CD4-positive, alpha-beta T cell (primary cell): ENCODE results near the gene SLC9A8. TPM values are rescaled to one million over a fixed set of nuclear protein-coding genes. Genes with fewer than 3 reads are reported as not detected.

Experiments used
- ATAC-seq: fragments of 200-7000 bp; cut with Tn5 transposase; one replicate; pipeline ENCODE4 v1.10.0; 2022; ENCODE audit warnings: mild to moderate bottlenecking; ENCODE audit not compliant: poor library complexity
- CTCF ChIA-PET: fragments of 350-600 bp; sonication (Branson Sonifier 250); formaldehyde crosslinking; loops from one replicate; lab custom pipeline; 2021; ENCODE audit warnings: antibody characterized with exemption, inconsistent platforms; lab: Charles Lee
- POLR2A ChIA-PET: fragments of 350-600 bp; sonication (Branson Sonifier 250); formaldehyde crosslinking; loops from one replicate; lab custom pipeline; 2021; ENCODE audit warnings: antibody characterized with exemption, inconsistent platforms; lab: Charles Lee
- DNase-seq, 14 experiments: peaks; one replicate each; pipeline ENCODE4 v3.0.0-alpha.2; 2013 to 2020; ENCODE audit warnings: mixed read lengths in 2 of 14
- H3K27ac ChIP-seq, 2 donors: one replicate each; pipeline versions ENCODE4 v1.5.1 to v1.7.0; 2013; ENCODE audit warnings: low read length in 2 of 2, low read depth in 1 of 2, mild to moderate bottlenecking in 1 of 2
- H3K27me3 ChIP-seq, 2 experiments: 1 replicate in 1 of 2; 2 replicates in 1 of 2; pipeline versions ENCODE4 v1.6.1 to v1.7.0; 2013; ENCODE audit warnings: low read length in 2 of 2, control low read depth in 1 of 2, mild to moderate bottlenecking in 1 of 2, moderate library complexity in 1 of 2; ENCODE audit not compliant: insufficient read depth in 2 of 2, control insufficient read depth in 1 of 2
- H3K36me3 ChIP-seq: one replicate; pipeline ENCODE4 v1.6.1; 2013; ENCODE audit warnings: low read length, control low read depth; ENCODE audit not compliant: insufficient read depth
- H3K4me1 ChIP-seq: one replicate; pipeline ENCODE4 v1.6.1; 2013; ENCODE audit warnings: low read length, control low read depth; ENCODE audit not compliant: insufficient read depth
- H3K4me3 ChIP-seq: one replicate; pipeline ENCODE4 v1.5.1; 2013; ENCODE audit warnings: mild to moderate bottlenecking, low read length, moderate library complexity
- H3K9me3 ChIP-seq, 2 experiments: 1 replicate in 1 of 2; 2 replicates in 1 of 2; pipeline versions ENCODE4 v1.6.1 to v1.7.0; 2013; ENCODE audit warnings: low read length in 2 of 2, mild to moderate bottlenecking in 2 of 2, control low read depth in 1 of 2, moderate library complexity in 1 of 2; ENCODE audit not compliant: control insufficient read depth in 1 of 2, insufficient read depth in 1 of 2
- H3K27ac Mint-ChIP-seq: one replicate; pipeline ENCODE4 v1.8.0; 2020; ENCODE audit warnings: mixed read lengths
- H3K27me3 Mint-ChIP-seq: one replicate; pipeline ENCODE4 v1.8.0; 2021; ENCODE audit warnings: mixed read lengths
- H3K36me3 Mint-ChIP-seq: one replicate; pipeline ENCODE4 v1.8.0; 2021; ENCODE audit warnings: low read depth, mixed read lengths
- H3K4me1 Mint-ChIP-seq: one replicate; pipeline ENCODE4 v1.8.0; 2021; ENCODE audit warnings: low read depth, mixed read lengths
- H3K4me3 Mint-ChIP-seq: one replicate; pipeline ENCODE4 v1.8.0; 2020; ENCODE audit warnings: mild to moderate bottlenecking, mixed read lengths
- H3K9me3 Mint-ChIP-seq: one replicate; pipeline ENCODE4 v1.8.0; 2020; ENCODE audit warnings: mixed read lengths
- CTCF ChIP-seq: fragments of 200-600 bp; IDR thresholded peaks from one replicate; pipeline ENCODE4 v1.8.0; 2022; ENCODE audit warnings: antibody characterized with exemption, mild to moderate bottlenecking
- intact Hi-C, 2 experiments: fragments of 100-400 bp; cut with DNase I in 1 of 2; cut with micrococcal nuclease in 1 of 2; formaldehyde crosslinking; loops; one replicate each; pipeline versions ENCODE4 v1.15.1 to v1.9.0; 2023 to 2025; cut with DNase I, micrococcal nuclease
- total RNA-seq, 174 experiments: library from RNA in 2 of 174; stranded (reverse) in 2 of 174; gene quantifications; one replicate each; pipeline ENCODE4 v1.2.3 and lab custom pipeline; 2021 to 2026

The SLC9A8 gene
- total RNA-seq, 2 experiments from 2014 or later = 29.5 to 30.2 TPM

DNA sequence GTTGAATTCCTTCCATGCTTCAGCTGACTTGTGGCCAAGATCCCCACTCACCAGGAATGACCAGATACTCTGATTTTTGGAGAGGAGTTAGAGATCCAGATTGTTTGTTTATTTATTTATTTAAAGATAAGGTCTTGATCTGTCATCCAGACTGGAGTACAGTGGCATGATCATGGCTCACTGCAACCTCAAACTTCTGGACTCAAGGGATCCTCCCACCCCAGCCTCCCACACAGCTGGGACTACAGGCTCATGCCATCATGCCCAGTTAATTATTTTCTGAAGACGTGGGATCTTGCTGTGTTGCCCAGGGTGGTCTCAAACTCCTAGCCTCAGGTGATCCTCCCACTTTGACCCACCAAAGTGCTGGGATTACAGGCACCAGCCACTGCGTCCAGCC lies 106.8 kb downstream of the SLC9A8 start:
- Mint-ChIP-seq H3K9me3 (no peaks in the 10 kb centered on the region), H3K4me1 (peaks cover 18% of the 10 kb centered on the region), H3K27ac (no peak overlapping the region), H3K27me3 (no peaks in the 10 kb centered on the region), H3K4me3 (no peak overlapping the region), H3K36me3 (peaks cover 15% of the 10 kb centered on the region)
- no peaks in the 10 kb centered on the region for H3K36me3 ChIP-seq
- no peaks in the 10 kb centered on the region for H3K27me3 ChIP-seq
- no peak for DNase-seq
- no peak for TF ChIP-seq CTCF
- no peak overlapping the region for H3K4me3 ChIP-seq
- peaks cover 16% of the 10 kb centered on the region for H3K4me1 ChIP-seq
- H3K9me3 ChIP-seq = no peaks in the 10 kb centered on the region
- ATAC-seq = no peak
- intact Hi-C loops = loop anchor here in 1 of 2 experiments (10.0 kb wide), 1 partner anchor 105 kb away; the partner anchor contains the start of gene SLC9A8
- no peak overlapping the region for H3K27ac ChIP-seq
- ChIA-PET POLR2A (no interaction called here), CTCF (no interaction called here)

DNA sequence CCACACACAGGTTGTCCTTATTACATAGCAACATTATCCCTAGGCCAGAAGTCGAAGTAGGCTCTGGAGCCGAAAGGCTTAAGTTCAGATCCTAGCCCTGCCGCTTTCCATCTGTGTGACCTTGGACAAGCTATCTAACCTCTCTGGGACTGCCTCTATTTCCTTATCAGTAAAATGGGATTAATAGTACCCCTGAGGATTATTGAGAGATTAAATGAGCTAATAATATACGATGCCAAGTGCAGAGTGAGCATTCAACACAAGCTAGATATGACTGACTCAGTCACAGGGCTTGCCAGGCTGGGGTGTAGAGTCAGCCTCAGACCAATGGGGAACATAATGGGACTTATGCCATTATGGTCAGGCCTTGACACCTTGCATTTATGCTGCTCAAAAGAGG lies 111.6 kb downstream of the SLC9A8 start:
- Mint-ChIP-seq H3K4me1 (peaks cover 8% of the 10 kb centered on the region), H3K4me3 (no peak overlapping the region), H3K36me3 (no peaks in the 10 kb centered on the region), H3K27ac (no peak overlapping the region), H3K9me3 (no peaks in the 10 kb centered on the region), H3K27me3 (peaks cover 4% of the 10 kb centered on the region)
- POLR2A ChIA-PET = no interaction called here
- H3K27ac ChIP-seq = no peak overlapping the region
- TF ChIP-seq CTCF = no peak
- H3K27me3 ChIP-seq = no peaks in the 10 kb centered on the region
- no peak for DNase-seq
- CTCF ChIA-PET = no interaction called here
- intact Hi-C loops = no loop called here
- peaks cover 7% of the 10 kb centered on the region for H3K4me1 ChIP-seq
- no peak for ATAC-seq
- H3K9me3 ChIP-seq = no peaks in the 10 kb centered on the region
- no peak overlapping the region for H3K4me3 ChIP-seq
- no peaks in the 10 kb centered on the region for H3K36me3 ChIP-seq

DNA sequence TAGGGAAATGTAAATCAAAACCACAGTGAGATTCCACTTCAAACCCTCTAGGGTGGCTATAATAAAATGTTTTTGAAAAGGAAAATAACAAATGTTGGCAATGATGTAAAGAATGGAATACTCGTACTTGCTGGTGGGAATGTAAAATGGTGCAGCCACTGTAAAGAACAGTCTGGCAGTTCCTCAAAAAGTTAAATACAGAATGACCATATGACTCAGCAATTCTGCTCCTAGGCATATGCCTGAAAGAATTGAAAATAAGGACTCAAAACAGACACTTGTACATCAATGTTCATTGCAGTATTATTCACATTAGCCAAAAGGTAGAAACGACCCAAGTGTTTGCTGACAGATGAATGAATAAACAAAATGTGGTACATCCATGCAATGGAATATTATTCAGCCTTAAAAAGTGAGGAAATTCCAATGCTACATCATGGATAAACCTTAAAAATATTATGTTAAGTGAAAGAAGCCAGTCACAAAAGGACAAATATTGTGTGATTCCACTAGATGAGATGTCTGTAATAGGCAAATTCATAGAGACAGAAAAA lies 113.3 kb downstream of the SLC9A8 start:
- H3K27me3 Mint-ChIP-seq = peaks cover 4% of the 10 kb centered on the region
- H3K27ac ChIP-seq = no peak overlapping the region
- no peaks in the 10 kb centered on the region for H3K9me3 Mint-ChIP-seq
- intact Hi-C loops = loop anchor here (2.0 to 5.0 kb wide), 3 partner anchors 383 to 594 kb away; no protein-coding TSS in a partner anchor
- no peaks in the 10 kb centered on the region for H3K36me3 ChIP-seq
- H3K4me1 ChIP-seq = peaks cover 7% of the 10 kb centered on the region
- no peaks in the 10 kb centered on the region for H3K27me3 ChIP-seq
- CTCF ChIA-PET = interaction anchor here (0.6 kb wide), 1 partner anchor 10 kb away, joined by 3 read pairs; no protein-coding TSS in a partner anchor
- ATAC-seq (no peak), DNase-seq (no peak)
- TF ChIP-seq CTCF = no peak
- peaks cover 8% of the 10 kb centered on the region for H3K4me1 Mint-ChIP-seq
- no peak overlapping the region for H3K27ac Mint-ChIP-seq
- no peak overlapping the region for H3K4me3 ChIP-seq
- no peaks in the 10 kb centered on the region for H3K9me3 ChIP-seq
- POLR2A ChIA-PET = no interaction called here
- H3K4me3 Mint-ChIP-seq = no peak overlapping the region
- no peaks in the 10 kb centered on the region for H3K36me3 Mint-ChIP-seq
